Smooth muscle cell (in vitro differentiated cells): ENCODE data around the gene CNIH3. TPM values are rescaled to one million over a fixed set of nuclear protein-coding genes. Genes with fewer than 3 reads are reported as not detected.
A peak's percentile ranks its signal among the peaks of the same experiment; 100 is the strongest.
"Not testable (repeated sequence)": the region's sequence is repeated elsewhere in the genome, so short reads cannot be mapped to it uniquely, and the experiment has no call there.

Experiments used
- DNase-seq: peaks from one replicate; lab custom pipeline; 2025; ENCODE audit not compliant: unreplicated experiment; lab: John Stamatoyannopoulos, UW
- H2AFZ ChIP-seq: fragments of 200-600 bp; sonication (generic); 2 replicates; pipeline ENCODE4 v1.6.0; 2016; ENCODE audit warnings: antibody characterized with exemption, low read depth, mild to moderate bottlenecking
- H3F3A ChIP-seq: fragments of 200-600 bp; sonication (generic); 2 replicates; pipeline ENCODE4 v1.6.0; 2017; ENCODE audit warnings: antibody characterized with exemption, low read depth
- H3K27ac ChIP-seq: fragments of 200-600 bp; sonication (generic); 2 replicates; pipeline ENCODE4 v1.5.1; 2016; ENCODE audit warnings: low read depth, mild to moderate bottlenecking
- H3K27me3 ChIP-seq: fragments of 200-600 bp; sonication (generic); 2 replicates; pipeline ENCODE4 v1.6.1; 2016; ENCODE audit warnings: low read depth, mild to moderate bottlenecking
- H3K36me3 ChIP-seq: fragments of 200-600 bp; sonication (generic); 2 replicates; pipeline ENCODE4 v1.5.1; 2016; ENCODE audit warnings: low read depth
- H3K4me1 ChIP-seq: fragments of 200-600 bp; sonication (generic); 2 replicates; pipeline ENCODE4 v1.5.1; 2016; ENCODE audit warnings: low read depth
- H3K4me2 ChIP-seq: fragments of 200-600 bp; sonication (generic); 2 replicates; pipeline ENCODE4 v1.6.0; 2016; ENCODE audit warnings: mild to moderate bottlenecking
- H3K4me3 ChIP-seq: fragments of 200-600 bp; sonication (generic); 2 replicates; pipeline ENCODE4 v1.5.1; 2016; ENCODE audit warnings: mild to moderate bottlenecking
- H3K79me2 ChIP-seq: fragments of 200-600 bp; sonication (generic); 2 replicates; pipeline ENCODE4 v1.6.0; 2016; ENCODE audit warnings: low read depth, mild to moderate bottlenecking
- H3K9ac ChIP-seq: fragments of 200-600 bp; sonication (generic); 2 replicates; pipeline ENCODE4 v1.6.0; 2016; ENCODE audit warnings: low read depth
- H3K9me3 ChIP-seq: fragments of 200-600 bp; sonication (generic); replicated peaks from 2 replicates; pipeline ENCODE4 v1.5.1; 2016; ENCODE audit warnings: low read depth
- H4K20me1 ChIP-seq: fragments of 200-600 bp; sonication (generic); 2 replicates; pipeline ENCODE4 v1.6.0; 2016; ENCODE audit warnings: low read depth
- WGBS: methylation state at CpG from one replicate; pipeline ENCODE4 v1.1.7; 2016; ENCODE audit warnings: low lambda C conversion rate; 5-methylcytosine and 5-hydroxymethylcytosine counted together
- polyA plus RNA-seq: library from polyadenylated mRNA; unstranded; fragments of >200 nt; fragmentation: Nextera tagmentation; extraction: Ambion mirVana; gene quantifications from 2 replicates; pipeline ENCODE4 v1.2.1, GENCODE V29; 2016
- total RNA-seq: library from RNA; depleted of rRNA; stranded (reverse); fragments of >200 nt; gene quantifications from 2 replicates; pipeline ENCODE4 v1.2.3, GENCODE V29; 2014
- TF ChIP-seq, protein P1 (sequence below): fragments of 200-600 bp; sonication (generic); IDR thresholded peaks from 2 replicates; pipeline ENCODE4 v1.5.1; 2017; ENCODE audit warnings: borderline replicate concordance, mild to moderate bottlenecking, antibody characterized with exemption; ENCODE audit not compliant: insufficient read depth, poor library complexity, severe bottlenecking

CNIH3 gene
- total and polyA plus RNA-seq, 2 experiments from 2014 or later, result 6.6 to 8.0 TPM

DNA sequence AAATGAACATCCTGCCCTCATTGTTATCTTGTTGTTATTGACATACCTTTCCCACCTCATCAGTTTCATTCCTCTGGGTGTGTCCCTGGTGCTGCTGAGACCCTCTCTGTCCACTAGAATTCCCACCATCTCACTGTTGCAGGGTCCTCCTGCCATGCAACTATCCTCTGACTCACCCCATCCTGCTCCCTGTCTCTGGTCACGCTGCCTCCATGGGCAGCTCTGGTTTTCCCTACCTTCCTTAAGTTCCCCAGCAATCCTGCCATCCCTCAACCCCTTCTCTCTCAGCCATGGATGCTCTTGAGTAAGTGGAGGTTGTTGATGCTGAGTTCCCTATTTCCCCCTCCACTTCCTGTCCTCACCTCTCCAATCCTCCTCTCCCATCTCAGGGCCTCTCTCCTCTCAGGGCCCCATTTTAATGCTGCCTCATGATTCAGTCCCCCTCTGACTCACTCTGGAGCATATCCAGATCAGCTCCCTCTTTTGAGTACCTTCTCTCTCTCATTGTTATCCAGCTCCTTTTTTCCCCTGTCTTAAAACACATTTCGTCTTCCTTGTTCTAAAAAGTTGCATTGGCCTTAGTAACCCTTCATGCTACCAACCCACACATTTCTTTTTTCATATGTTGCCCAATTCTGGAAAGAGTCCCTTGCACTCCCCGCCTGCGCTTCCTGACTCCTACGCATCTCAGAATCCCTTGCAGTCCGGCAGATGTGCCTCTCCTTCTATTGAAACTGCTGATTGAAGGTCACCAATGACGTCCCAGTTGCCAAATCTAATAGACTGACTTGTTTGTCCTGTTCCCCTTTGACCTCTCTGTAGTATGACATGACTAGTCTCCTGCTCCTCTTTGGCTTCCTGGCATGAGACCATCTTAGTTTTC is 92.0 kb downstream of the CNIH3 start:
- Histone ChIP-seq H3K9me3 (no peaks in the 10 kb centered on the region), H3F3A (no peaks in the 10 kb centered on the region), H3K79me2 (no peaks in the 10 kb centered on the region), H3K27me3 (no peaks in the 10 kb centered on the region), H3K36me3 (no peaks in the 10 kb centered on the region), H3K4me3 (no peak overlapping the region), H4K20me1 (no peaks in the 10 kb centered on the region), H3K9ac (no peak overlapping the region), H3K27ac (peak overlapping the region; percentile 29), H3K4me1 (no peaks in the 10 kb centered on the region), H3K4me2 (peak overlapping the region; percentile 21), H2AFZ (peak overlapping the region; percentile 5)
- TF ChIP-seq, protein P1, sequence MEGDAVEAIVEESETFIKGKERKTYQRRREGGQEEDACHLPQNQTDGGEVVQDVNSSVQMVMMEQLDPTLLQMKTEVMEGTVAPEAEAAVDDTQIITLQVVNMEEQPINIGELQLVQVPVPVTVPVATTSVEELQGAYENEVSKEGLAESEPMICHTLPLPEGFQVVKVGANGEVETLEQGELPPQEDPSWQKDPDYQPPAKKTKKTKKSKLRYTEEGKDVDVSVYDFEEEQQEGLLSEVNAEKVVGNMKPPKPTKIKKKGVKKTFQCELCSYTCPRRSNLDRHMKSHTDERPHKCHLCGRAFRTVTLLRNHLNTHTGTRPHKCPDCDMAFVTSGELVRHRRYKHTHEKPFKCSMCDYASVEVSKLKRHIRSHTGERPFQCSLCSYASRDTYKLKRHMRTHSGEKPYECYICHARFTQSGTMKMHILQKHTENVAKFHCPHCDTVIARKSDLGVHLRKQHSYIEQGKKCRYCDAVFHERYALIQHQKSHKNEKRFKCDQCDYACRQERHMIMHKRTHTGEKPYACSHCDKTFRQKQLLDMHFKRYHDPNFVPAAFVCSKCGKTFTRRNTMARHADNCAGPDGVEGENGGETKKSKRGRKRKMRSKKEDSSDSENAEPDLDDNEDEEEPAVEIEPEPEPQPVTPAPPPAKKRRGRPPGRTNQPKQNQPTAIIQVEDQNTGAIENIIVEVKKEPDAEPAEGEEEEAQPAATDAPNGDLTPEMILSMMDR, result no peak
- no peak for DNase-seq
- 53% methylated on average over 7 of the region's 7 CpGs for WGBS

DNA sequence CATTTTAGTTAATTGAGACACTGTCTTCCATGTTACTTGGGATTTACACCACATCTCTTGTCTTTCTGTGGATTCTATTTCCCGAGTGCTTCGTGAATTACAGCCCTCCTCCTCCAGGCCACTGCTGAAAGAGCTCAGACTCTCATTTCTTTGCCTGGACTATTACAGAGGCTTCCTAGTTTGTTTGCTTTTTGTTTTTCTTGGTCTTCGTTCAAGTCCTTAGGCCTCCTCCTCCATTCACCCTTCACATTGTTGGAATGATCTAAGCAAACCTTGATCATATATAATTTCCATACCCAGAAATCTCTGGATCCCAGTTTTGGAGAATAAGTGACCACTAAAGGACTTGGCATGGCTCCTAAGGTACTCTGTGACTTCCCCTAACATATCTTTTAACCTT is 94.1 kb downstream of the CNIH3 start:
- H3K4me3 ChIP-seq, result no peak overlapping the region
- TF ChIP-seq, protein P1, result no peak
- WGBS, result 89% methylated on average over 3 of the region's 3 CpGs
- no peaks in the 10 kb centered on the region for H3K9me3 ChIP-seq
- no peaks in the 10 kb centered on the region for H3K79me2 ChIP-seq
- H4K20me1 ChIP-seq, result no peaks in the 10 kb centered on the region
- H3K4me2 ChIP-seq, result no peak overlapping the region
- H2AFZ ChIP-seq, result no peak overlapping the region
- DNase-seq, result no peak
- no peaks in the 10 kb centered on the region for H3K4me1 ChIP-seq
- H3F3A ChIP-seq, result no peaks in the 10 kb centered on the region
- H3K27me3 ChIP-seq, result no peaks in the 10 kb centered on the region
- no peaks in the 10 kb centered on the region for H3K36me3 ChIP-seq
- no peak overlapping the region for H3K9ac ChIP-seq
- no peak overlapping the region for H3K27ac ChIP-seq

DNA sequence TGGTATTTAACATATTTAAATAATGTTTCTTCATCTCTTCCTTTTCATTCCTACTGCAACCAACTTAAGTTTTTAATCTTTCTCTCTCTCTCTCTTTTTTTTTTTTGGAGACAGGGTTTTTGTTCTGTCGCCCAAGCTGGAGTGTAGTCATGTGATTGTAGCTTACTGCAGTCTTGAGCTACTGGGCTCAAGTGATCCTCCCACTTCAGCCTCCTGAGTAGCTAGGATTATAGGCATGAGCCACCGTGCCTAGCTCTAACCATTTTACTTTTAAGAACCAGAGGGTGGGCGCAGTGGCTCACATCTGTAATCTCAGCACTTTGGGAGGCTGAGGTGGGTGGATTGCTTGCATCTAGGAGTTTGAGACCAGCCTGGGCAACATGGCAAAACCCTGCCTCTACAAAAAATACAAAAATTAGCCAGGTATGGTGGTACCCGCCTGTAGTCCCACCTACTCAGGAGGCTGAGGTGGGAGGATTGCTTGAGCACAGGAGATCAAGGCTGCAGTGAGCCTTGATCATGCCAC is 95.2 kb downstream of the CNIH3 start:
- H3F3A ChIP-seq, DNase-seq: not testable (repeated sequence)
- WGBS, result 76% methylated on average over 4 of the region's 4 CpGs

DNA sequence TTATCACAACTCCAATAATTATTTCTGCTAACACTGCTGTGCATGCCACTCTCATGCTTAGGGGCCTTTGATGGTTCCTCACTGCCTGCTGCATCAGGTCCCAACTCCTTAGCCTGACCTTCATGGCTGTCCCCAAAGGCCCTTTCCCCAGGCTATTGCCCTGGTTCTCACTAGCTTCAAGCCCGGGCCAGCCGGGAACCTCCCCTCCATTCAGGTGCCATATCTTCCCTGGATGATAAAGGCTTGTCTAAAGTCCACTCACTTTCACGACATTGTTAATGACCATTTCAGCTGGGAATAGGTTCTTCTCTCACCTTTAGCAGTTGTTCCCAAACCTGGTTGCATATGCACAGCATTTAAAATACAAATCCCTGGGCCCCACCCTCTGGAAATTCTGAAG is 95.8 kb downstream of the CNIH3 start:
- no peak overlapping the region for H2AFZ ChIP-seq
- H3K27me3 ChIP-seq, result no peaks in the 10 kb centered on the region
- no peak for DNase-seq
- H3K36me3 ChIP-seq, result no peaks in the 10 kb centered on the region
- H3K9ac ChIP-seq, result no peak overlapping the region
- no peak overlapping the region for H3K27ac ChIP-seq
- no peak overlapping the region for H3K4me2 ChIP-seq
- H3K4me1 ChIP-seq, result no peaks in the 10 kb centered on the region
- TF ChIP-seq, protein P1, result no peak
- H3F3A ChIP-seq, result no peaks in the 10 kb centered on the region
- H3K79me2 ChIP-seq, result no peaks in the 10 kb centered on the region
- H3K4me3 ChIP-seq, result no peak overlapping the region
- 95% methylated on average over 3 of the region's 3 CpGs for WGBS
- no peaks in the 10 kb centered on the region for H3K9me3 ChIP-seq
- H4K20me1 ChIP-seq, result no peaks in the 10 kb centered on the region

More for the DNA sequence above, 95.2 kb downstream of the CNIH3 start:
- H3K9me3 ChIP-seq, H3K4me3 ChIP-seq, H3K36me3 ChIP-seq, H3K4me2 ChIP-seq, H3K9ac ChIP-seq, H3K4me1 ChIP-seq, H4K20me1 ChIP-seq, H2AFZ ChIP-seq, H3K27me3 ChIP-seq, H3K79me2 ChIP-seq, H3K27ac ChIP-seq: not testable (repeated sequence)
